Activated CD4-positive, alpha-beta T cell treated with anti-CD3 and anti-CD28 coated beads for 48 hours (primary cell): ENCODE measurements around the gene PARD3.

Experiments
- DNase-seq: peaks from one replicate; pipeline ENCODE4 v3.0.0-alpha.2; 2020

The PARD3 gene

DNA sequence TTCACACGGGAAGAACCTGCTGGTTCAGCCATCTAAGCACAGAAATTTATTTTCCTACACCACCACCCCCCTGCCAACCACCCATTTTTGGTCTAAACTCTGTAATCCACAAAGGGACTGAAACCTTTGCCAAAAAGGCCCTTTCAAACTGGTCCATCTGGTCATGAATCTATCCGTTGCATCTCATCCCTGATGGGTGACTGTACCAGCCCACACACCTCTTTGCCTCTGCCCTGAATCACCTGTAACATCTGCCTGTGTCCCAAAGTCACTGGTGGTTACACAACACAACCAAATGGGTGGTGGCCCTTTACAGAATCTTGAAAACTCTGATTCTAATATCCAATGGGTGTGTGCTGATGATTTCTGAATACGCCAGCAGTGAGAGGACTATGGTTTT, 503.4 kb downstream of the PARD3 start:
- DNase-seq: no peak

- DNase-seq: no peak
Observed at GRCh38 chr10:34310234-34310633, 504.9 kb downstream of the PARD3 start.

- DNase-seq: peak; percentile 6
Observed at GRCh38 chr10:34305189-34305588, 509.9 kb downstream of the PARD3 start.

DNA sequence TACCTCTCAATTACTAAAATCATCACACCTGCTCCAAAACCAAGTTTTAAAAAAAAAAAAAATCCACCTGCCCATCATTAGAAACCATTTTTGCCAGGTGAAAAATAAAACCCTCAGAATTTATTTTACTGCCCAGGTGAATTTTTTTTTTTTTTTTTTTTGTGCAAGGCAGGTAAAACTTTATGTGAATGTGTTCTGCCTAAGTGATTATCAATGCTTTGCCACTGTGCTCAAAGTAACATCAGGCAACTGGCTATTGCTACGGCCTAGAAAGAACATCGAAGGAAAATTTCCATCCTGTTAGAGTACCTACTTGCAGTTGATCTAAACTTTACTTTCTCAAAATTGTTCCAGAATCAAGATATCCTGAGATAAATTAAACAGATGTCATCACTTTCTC, 512.1 kb downstream of the PARD3 start:
- no peak for DNase-seq

GRCh38 chr10:34299105-34299611, 515.9 kb downstream of the PARD3 start:
- no peak for DNase-seq

- DNase-seq: no peak
Observed at GRCh38 chr10:34298346-34298818, 516.7 kb downstream of the PARD3 start.

DNA sequence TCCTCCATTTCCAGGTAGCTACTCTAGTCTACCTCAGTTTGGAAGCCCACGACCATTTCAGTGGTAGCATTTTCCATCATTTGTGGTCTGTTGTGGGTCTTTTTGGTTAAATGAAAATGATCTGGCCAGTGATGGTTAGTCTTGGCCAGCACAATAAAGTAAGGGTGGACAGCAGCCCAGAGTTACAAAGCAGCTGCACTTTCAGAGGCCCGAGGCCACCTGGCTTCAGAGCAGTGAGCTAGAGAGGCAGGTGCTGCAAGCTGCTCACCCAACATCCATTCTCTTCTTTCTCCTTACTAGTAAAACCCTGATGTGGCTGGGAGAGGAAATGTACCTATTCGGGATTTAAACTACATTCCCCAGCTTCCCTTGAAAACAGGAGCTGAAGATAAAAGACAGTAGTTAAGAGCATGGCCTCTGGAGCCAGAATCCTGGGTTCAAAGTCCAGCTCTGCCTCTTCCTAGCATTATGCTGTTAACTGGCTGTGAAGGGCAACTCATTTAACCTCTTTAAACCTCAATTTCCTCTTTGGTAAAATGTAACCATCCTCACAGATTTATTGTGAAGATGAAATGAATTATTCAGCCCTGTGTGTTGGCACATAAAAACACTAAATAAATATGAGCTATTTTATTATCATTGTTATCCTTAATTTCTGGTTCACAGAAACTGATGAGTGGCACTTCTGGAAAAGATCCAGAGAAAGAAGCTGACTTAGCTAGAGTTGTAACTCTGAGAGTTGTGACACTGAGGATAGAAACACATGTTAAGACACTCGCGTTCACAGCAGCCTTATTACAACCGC, 517.4 kb downstream of the PARD3 start:
- DNase-seq: no peak

GRCh38 chr10:34295142-34295548, 520.0 kb downstream of the PARD3 start:
- DNase-seq: no peak

- no peak for DNase-seq
Observed at GRCh38 chr10:34294137-34294536, 521.0 kb downstream of the PARD3 start.

DNA sequence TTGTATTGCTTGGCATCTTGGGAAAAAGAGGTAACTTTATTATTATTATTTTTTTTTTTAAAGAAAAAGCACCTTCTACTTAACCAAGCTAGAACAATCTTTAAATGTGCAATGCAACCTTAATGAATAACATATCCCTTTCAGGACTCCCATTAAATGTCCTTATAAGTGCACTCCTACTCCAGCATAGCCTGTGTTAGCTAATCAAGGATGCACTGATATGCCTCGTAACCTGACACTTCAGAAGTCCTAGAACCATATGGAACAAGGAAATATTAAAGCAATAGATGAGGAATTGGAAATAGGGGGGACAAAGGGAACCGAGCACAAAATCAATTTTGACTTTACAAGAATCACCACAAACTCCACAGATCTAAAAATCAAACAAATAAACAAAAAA, 522.4 kb downstream of the PARD3 start:
- DNase-seq: no peak

- DNase-seq: no peak
Observed at GRCh38 chr10:34292194-34292565, 522.9 kb downstream of the PARD3 start.

DNA sequence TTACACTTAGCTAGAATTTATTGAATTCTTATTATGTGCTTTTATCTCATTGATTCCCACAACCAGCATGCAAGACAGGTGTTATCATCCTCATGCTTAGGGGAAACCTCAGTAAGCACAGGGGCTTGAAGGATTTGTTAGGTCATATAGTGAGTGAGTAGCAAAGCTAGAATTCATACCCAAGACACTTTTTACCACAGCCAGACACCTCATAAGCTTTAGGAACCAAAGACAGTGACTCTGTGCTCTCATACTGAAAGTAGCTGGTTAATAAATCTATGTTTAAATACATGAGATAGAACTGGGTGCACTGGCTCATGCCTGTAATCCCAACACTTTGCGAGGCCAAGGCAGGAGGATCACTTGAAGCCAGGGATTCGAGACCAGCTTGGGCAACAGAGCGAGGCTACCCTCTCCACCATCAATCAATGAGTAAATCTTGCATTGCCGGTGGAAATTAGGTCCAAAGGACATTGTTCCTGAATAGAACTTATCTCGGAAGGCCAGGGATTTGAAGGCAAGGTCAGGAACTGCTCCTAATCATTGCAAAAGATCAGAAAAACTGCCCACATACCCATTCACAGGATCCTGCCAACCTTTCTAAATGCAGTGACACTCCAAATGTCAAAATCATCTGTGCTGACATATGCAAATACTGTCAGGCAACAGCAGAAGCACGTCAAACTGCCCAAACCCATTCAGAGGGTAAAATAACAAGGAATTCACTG, 523.5 kb downstream of the PARD3 start:
- DNase-seq: no peak

DNA sequence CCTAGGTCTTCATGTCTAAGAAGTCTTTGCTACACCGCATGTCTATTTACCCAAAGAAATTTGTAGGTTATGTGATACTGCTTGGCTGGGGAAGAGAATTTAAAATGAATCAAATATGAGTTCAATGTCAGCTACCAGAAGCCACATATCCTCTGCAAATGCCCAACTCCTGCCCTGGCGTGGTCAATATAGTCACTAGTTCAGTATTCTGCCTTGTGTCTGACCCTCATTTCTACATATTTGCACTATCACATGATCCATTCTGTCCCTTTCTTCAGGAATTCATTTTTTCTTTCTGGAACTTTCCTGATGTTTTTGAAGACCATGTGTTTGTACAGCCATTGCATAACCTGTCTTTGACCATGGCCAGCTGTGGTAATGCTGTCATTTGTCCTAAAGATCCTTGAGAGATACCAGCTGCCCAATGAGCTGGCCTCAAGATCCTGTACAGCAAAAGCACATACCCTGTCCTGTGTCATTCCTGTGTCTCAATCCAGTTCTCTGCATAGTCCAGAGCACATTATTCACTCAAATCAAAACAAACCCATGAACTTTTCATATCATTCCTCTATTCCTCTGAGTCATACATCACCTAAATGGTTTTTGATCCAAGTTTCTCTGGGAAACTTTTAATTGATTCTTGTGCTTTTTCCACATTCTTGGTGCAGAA, 524.5 kb downstream of the PARD3 start:
- no peak for DNase-seq

DNA sequence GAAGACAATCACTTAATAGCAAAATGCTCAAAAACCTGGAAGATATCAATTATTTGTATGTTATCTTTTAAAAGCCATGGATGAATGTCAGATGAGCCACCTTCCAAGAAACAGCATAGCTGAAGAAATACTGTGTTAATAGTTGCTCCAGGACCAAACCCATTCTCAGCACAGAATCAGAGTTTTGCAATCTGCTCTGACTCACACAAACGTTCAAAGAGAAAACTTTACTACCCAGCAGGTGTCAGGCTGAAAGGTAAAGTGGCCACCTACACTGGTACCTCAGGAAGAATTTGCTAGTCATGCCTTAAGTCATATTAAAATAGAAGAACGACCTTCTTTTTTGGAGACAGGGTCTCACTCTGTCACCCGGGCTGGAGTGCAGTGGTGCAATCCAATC, 526.5 kb downstream of the PARD3 start:
- DNase-seq: no peak

GRCh38 chr10:34286136-34286739, 528.9 kb downstream of the PARD3 start:
- no peak for DNase-seq

DNA sequence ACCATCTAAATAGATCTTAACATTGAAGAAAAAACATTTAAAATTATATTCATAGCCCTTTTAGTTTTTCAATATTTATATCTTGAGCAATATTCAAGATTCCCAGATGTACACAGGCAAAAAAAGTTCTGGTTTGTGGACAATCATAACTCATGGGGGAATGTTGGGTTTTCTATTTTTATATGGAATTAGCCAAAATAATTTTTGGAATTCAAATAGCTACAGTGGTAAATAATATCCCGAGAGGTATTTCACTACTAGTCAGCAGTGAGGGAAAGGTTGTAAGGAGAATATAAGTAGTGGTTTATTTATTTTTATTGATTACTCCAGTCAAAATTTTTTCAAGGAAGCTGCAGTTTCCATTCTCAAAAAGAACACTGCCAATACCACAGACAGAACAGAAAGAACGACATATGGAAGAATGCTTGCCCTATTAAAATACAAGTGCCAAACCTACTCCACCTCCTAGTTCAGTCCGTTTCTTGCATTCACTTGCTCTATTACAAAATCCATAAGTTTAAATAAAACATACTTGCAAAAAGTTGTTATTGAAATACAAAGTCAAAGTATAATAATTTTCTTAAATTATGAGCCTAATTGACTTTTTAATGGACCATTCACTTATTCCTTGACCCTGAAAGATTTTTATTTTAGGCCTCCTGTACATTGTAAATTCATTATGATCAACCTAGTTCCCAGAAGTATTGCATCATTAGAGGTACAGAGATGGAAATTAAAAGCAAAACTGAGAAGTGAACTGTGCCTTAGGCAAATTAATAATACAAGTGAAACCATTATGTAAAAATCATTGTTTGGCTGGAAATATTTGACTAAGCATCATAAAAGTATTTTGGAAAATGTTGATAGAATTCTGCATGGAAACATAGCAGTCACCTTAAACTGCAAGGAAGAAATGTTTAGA, 533.2 kb downstream of the PARD3 start:
- no peak for DNase-seq

DNA sequence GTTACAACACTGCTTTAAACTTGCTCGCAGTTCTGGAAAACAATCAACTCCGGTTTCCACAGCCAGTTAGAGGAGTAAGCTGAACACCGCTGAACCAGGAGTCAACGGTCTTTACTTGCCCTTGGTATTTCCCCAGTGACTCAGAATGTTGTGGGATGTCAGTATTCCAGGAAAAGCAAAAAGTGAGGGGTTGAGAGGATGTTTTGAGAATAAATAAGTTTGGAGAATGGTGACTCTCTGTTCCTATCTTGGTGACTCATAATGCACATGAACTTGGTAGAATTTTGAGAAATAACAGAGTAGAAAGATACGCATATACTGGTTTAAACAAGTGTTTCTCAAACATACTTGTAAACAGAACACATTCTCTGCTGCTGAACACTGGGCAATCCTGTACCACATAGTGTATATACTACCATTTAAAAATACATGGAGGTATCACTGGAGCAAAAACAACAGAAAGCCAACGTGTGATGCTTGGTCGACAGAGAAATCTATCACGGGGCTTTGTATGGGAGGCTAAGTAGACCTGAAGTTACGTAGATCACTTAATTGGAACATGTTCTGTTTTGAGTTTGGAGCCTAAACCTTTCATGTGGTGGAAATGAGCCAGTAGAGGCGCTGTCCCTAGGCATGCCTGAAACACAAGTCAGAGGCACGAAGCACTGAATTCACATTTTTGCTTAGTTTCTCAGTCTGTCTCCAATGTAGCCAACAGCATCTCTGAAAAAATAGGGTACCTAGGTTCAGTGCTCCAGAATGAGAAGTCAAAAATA, 534.3 kb downstream of the PARD3 start:
- peak; percentile 5 for DNase-seq

GRCh38 chr10:34275626-34276130, 539.4 kb downstream of the PARD3 start:
- DNase-seq: no peak

GRCh38 chr10:34274906-34275305, 540.2 kb downstream of the PARD3 start:
- no peak for DNase-seq

GRCh38 chr10:34273340-34273739, 541.8 kb downstream of the PARD3 start:
- no peak for DNase-seq

- DNase-seq: no peak
Observed at GRCh38 chr10:34272316-34272715, 542.8 kb downstream of the PARD3 start.
